ENCODE measurements around the gene RPAP2.

GRCh38 chr1:92274939-92275338, 23.9 kb upstream of the RPAP2 start:
- TF ChIP-seq CTCF (IDR thresholded peaks at IDR 0.05) (no peak), PRDM15 (CRISPR knock-in tag; IDR thresholded peaks at IDR 0.05) (no peak), ZNF138 (CRISPR knock-in tag; conservative IDR thresholded peaks at IDR 0.05) (no peak), MAX (CRISPR knock-in tag; IDR thresholded peaks at IDR 0.05) (no peak), IRF1 (CRISPR knock-in tag; IDR thresholded peaks at IDR 0.05) (no peak), TEAD1 (CRISPR knock-in tag; IDR thresholded peaks at IDR 0.05) (no peak), TP53 (CRISPR knock-in tag; IDR thresholded peaks at IDR 0.05) (no peak), STAT6 (CRISPR knock-in tag; conservative IDR thresholded peaks at IDR 0.05; ENCODE audit: low read depth) (no peak), CBFB (CRISPR knock-in tag; IDR thresholded peaks at IDR 0.05; ENCODE audit: low read depth) (no peak), NR1H2 (CRISPR knock-in tag; IDR thresholded peaks at IDR 0.05) (no peak), USF1 (CRISPR knock-in tag; IDR thresholded peaks at IDR 0.05) (no peak), FOXP4 (CRISPR knock-in tag; IDR thresholded peaks at IDR 0.05) (no peak)

All from WTC11 (cell line).